Esophagus squamous epithelium (tissue), 4 donors: Measurements from ENCODE around the gene RFX8.

Experiments
- CTCF ChIP-seq, 6 experiments: fragments of 450-650 bp in 4 of 6; fragments of 200-600 bp in 2 of 6; sonication (generic) in 2 of 6; IDR thresholded peaks; one replicate each; pipeline ENCODE4 v1.5.1; 2016 to 2019; ENCODE audit warnings: antibody characterized with exemption in 6 of 6, mild to moderate bottlenecking in 4 of 6, moderate library complexity in 4 of 6
- POLR2A ChIP-seq, 4 donors: fragments of 450-650 bp; IDR thresholded peaks; one replicate each; pipeline ENCODE4 v1.6.1; 2017; ENCODE audit warnings: antibody characterized with exemption in 4 of 4, mild to moderate bottlenecking in 4 of 4, moderate library complexity in 3 of 4

GRCh38 chr2:101427240-101427639 lies 47.7 kb downstream of the RFX8 start:
- TF ChIP-seq CTCF (IDR thresholded peaks at IDR 0.05) (no peak), POLR2A (IDR thresholded peaks at IDR 0.05) (no peak)
